ENCODE measurements around the gene ALKBH6.

ALKBH6 gene

GRCh38 chr19:35960432-35960972 is 53.5 kb downstream of the ALKBH6 start:
- H3K27me3 ChIP-seq (ENCODE audit: control insufficient read depth in 5 of 5, insufficient read depth in 4 of 5, low read length in 5 of 5) = peaks cover 7 to 34% (median 25%) of the 10 kb centered on the region in 5 donors
- no peak overlapping the region for H3K4me3 ChIP-seq (ENCODE audit: low read depth in 1 of 5, low read length in 5 of 5)
- peaks cover 0 to 6% (median 0%) of the 10 kb centered on the region in 5 donors for H3K9me3 ChIP-seq (ENCODE audit: control insufficient read depth in 5 of 5, low read length in 5 of 5)
- peaks cover 0 to 13% (median 10%) of the 10 kb centered on the region in 5 donors for H3K4me1 ChIP-seq (ENCODE audit: control insufficient read depth in 5 of 5, insufficient read depth in 5 of 5, low read length in 5 of 5)
- H3K27ac ChIP-seq (ENCODE audit: low read depth, low read length) = no peak overlapping the region
- H3K36me3 ChIP-seq (ENCODE audit: control insufficient read depth in 5 of 5, insufficient read depth in 5 of 5, low read length in 5 of 5) = no peaks in the 10 kb centered on the region
- no peak overlapping the region for H3K9ac ChIP-seq (ENCODE audit: low read length in 5 of 5)

- Histone ChIP-seq H3K27ac (ENCODE audit: low read depth, low read length) (no peak overlapping the region), H3K27me3 (ENCODE audit: control insufficient read depth in 5 of 5, insufficient read depth in 4 of 5, low read length in 5 of 5) (peaks cover 7 to 34% (median 25%) of the 10 kb centered on the region in 5 donors), H3K9me3 (ENCODE audit: control insufficient read depth in 5 of 5, low read length in 5 of 5) (peaks cover 0 to 6% (median 0%) of the 10 kb centered on the region in 5 donors), H3K9ac (ENCODE audit: low read length in 5 of 5) (no peak overlapping the region), H3K4me3 (ENCODE audit: low read depth in 1 of 5, low read length in 5 of 5) (no peak overlapping the region), H3K36me3 (ENCODE audit: control insufficient read depth in 5 of 5, insufficient read depth in 5 of 5, low read length in 5 of 5) (no peaks in the 10 kb centered on the region), H3K4me1 (ENCODE audit: control insufficient read depth in 5 of 5, insufficient read depth in 5 of 5, low read length in 5 of 5) (peaks cover 0 to 13% (median 10%) of the 10 kb centered on the region in 5 donors)
Observed at GRCh38 chr19:35959968-35960320, 54.1 kb downstream of the ALKBH6 start.

Data from subcutaneous abdominal adipose tissue (tissue), 5 donors.